ENCODE measurements around the gene NFKBIL1.

DNA sequence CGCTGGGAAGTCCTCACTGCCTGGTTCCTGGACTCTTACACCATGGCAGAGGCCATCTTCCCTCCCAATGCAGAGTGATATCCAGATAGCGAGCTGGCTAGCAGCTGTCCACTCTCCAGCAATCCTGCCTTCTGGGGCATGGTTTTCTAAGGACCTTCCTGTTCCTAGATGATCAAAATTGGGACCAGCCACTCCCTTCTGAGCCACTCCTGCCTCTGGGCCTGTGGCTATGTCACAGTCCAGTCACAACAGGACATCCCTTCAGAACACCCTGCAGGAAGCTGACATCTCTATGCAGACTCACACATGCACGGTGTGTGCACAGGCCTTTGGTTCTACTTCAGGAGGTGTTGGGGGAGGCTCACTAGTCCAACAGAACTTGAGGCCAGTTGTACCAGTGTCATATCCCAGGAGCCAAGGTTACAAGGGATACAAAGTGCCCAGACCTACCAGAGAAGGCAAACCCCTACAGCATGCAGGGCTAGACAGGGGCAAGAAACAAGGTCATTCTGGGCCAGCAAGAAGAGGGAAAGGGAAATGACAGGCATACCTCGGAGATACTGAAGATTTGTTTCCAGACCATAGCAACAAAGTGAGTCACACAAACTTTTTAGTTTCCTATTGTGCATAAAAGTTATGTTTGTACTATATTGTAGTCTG lies 21.3 kb upstream of the NFKBIL1 start:
- TF ChIP-seq SMAD3 (CRISPR knock-in tag; conservative IDR thresholded peaks at IDR 0.05), result no peak
- TF ChIP-seq, protein P1, sequence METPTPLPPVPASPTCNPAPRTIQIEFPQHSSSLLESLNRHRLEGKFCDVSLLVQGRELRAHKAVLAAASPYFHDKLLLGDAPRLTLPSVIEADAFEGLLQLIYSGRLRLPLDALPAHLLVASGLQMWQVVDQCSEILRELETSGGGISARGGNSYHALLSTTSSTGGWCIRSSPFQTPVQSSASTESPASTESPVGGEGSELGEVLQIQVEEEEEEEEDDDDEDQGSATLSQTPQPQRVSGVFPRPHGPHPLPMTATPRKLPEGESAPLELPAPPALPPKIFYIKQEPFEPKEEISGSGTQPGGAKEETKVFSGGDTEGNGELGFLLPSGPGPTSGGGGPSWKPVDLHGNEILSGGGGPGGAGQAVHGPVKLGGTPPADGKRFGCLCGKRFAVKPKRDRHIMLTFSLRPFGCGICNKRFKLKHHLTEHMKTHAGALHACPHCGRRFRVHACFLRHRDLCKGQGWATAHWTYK (CRISPR knock-in tag; IDR thresholded peaks at IDR 0.05), result no peak
- TF ChIP-seq TARDBP (IDR thresholded peaks at IDR 0.05), result no peak
- TF ChIP-seq FOS (IDR thresholded peaks at IDR 0.05; ENCODE audit: extremely low read depth, insufficient read length), result no peak
- TF ChIP-seq RCOR1 (IDR thresholded peaks at IDR 0.05; ENCODE audit: borderline replicate concordance in 1 of 2, low read depth in 2 of 2, low read length in 2 of 2), result no peak; a peak in 1 of 4 replicates
- TF ChIP-seq PHF8 (IDR thresholded peaks at IDR 0.05; ENCODE audit: borderline replicate concordance, low read length), result no peak
- no peak for TF ChIP-seq HMG20B (CRISPR knock-in tag; IDR thresholded peaks at IDR 0.05)
- TF ChIP-seq CBX5 (IDR thresholded peaks at IDR 0.05; ENCODE audit: borderline replicate concordance, low read depth), result no peak
- TF ChIP-seq UBTF (IDR thresholded peaks at IDR 0.05; ENCODE audit: borderline replicate concordance in 1 of 2, low read depth in 2 of 2, low read length in 2 of 2), result no peak
- no peak for TF ChIP-seq JUND (IDR thresholded peaks at IDR 0.05; ENCODE audit: borderline replicate concordance, low read depth, low read length)
- TF ChIP-seq JUND (tag; IDR thresholded peaks at IDR 0.05; ENCODE audit: borderline replicate concordance, low read depth, low read length), result no peak; the same call in 2 of the 3 replicates
- TF ChIP-seq ETS1 (conservative IDR thresholded peaks at IDR 0.05; ENCODE audit: control insufficient read depth, low read depth, low read length), result no peak
